Stimulated activated naive CD4-positive, alpha-beta T cell (primary cell): ENCODE data around the gene SPOP.
"Not testable (repeated sequence)": the region's sequence is repeated elsewhere in the genome, so short reads cannot be mapped to it uniquely, and the experiment has no call there.

Experiments
- DNase-seq, 6 experiments: peaks; one replicate each; lab custom pipeline; 2025; lab: John Stamatoyannopoulos, UW

SPOP gene

DNA sequence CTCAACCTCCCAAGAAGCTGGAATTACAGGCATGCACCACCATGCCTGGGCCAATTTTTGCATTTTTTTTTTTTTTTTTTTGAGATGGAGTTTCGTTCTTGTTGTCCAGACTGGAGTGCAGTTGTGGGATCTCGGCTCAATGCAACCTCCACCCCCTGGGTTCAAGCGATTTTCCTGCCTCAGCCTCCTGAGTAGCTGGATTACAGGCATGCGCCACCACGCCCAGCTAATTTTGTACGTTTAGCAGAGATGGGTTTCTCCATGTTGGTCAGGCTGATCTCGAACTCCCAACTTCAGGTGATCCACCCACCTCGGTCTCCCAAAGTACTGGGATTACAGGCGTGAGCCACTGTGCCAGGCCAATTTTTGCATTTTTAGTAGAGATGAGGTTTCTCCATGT, 127.1 kb downstream of the SPOP start:
- not testable (repeated sequence) for DNase-seq

DNA sequence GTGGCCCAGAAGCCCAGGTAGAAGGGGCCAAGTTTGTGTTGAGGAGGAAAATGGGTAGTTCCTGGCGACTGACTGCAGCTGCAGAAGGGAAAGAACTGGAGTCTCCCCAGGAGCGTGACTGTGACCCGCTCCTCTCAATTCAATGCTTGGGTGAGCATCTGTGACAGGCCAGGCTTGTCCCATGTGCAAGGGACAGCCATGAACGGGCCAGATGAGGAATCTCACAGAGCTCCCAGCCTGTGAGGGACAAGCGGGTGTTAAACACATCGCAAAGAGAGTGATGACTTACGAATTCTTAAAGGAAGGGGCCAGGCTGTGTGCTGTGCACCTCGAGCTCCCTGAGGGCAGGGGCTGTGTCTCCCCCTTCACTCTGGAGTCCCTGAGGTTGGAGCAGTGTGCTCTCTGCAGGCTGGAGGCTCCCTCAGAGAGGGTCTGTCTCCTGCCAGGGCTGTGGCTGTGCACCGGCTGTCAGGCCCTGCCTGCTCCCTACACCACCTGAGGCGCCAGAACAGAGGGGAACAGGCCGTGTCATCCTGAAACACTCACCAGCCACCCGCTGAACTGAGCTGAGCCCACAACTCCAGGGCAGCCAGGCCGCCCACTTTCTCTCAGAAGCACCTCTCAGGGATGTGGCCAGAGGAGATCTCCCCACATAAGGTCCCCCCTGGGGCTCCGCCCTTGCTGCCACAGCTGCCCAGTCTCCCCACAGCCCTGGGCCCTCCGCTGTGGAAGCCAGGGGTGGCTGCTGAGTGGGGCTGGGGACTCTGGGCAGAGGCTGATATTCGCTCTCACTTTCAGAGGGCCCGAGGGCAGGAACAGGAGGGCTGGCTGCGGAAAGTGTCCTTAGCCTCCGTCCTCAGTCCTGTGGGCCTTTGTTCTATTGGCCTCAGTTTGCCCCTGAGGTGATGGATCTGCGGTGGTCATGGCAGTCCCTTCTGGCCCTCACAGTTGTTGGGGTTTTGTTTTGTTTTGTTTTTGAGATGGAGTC, 127.9 kb downstream of the SPOP start:
- no peak for DNase-seq

DNA sequence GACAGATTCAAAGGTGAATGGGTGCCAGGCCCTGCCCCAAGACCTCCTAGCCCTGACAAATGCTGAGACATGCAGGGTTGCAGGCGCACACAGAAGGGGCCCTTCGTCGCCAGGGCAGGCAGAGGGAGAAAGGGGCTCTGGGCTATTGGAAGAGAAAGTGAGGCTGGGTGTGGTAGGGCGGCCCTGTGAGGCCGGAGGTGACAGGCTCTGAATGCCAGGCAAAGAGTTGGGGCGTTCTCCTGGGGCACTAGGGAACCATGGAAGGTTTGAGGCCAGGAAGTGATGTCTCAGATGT, 128.6 kb downstream of the SPOP start:
- no peak for DNase-seq
